Stimulated activated CD8-positive, alpha-beta memory T cell treated with anti-CD3 and anti-CD28 coated beads, Interleukin-4, amount 100 ng/mL, for 48 hours (primary cell): ENCODE data around the gene BATF.
"Not testable (repeated sequence)": the region's sequence is repeated elsewhere in the genome, so short reads cannot be mapped to it uniquely, and the experiment has no call there.

Source experiments
- DNase-seq: peaks from one replicate; pipeline ENCODE4 v3.0.0-alpha.2; 2020

BATF gene

GRCh38 chr14:75522224-75522982 lies at the start of gene BATF:
Gene BATF, plus strand, starts transcription at chr14:75522469. Its CDS starts 214 bp downstream, at chr14:75522683.
- DNase-seq: peak; percentile 80

- not testable (repeated sequence) for DNase-seq
Observed at GRCh38 chr14:75474127-75474526, 48.1 kb upstream of the BATF start.

GRCh38 chr14:75476274-75476995 lies 45.8 kb upstream of the BATF start:
- no peak for DNase-seq

- DNase-seq: no peak
Observed at GRCh38 chr14:75477881-75478280, 44.4 kb upstream of the BATF start.

- no peak for DNase-seq
Observed at GRCh38 chr14:75479770-75480600, 42.3 kb upstream of the BATF start.

GRCh38 chr14:75482366-75482765 lies 39.9 kb upstream of the BATF start:
- peak; percentile 9 for DNase-seq

GRCh38 chr14:75484711-75485429 lies 37.4 kb upstream of the BATF start:
- no peak for DNase-seq

- no peak for DNase-seq
Observed at GRCh38 chr14:75486318-75486717, 36.0 kb upstream of the BATF start.

GRCh38 chr14:75487155-75487671 lies 35.1 kb upstream of the BATF start:
- no peak for DNase-seq

- no peak for DNase-seq
Observed at GRCh38 chr14:75489480-75489837, 32.8 kb upstream of the BATF start.

- DNase-seq: no peak
Observed at GRCh38 chr14:75491376-75491978, 30.8 kb upstream of the BATF start.

- no peak for DNase-seq
Observed at GRCh38 chr14:75492832-75493591, 29.3 kb upstream of the BATF start.

- DNase-seq: no peak
Observed at GRCh38 chr14:75493592-75494087, 28.6 kb upstream of the BATF start.

- no peak for DNase-seq
Observed at GRCh38 chr14:75494896-75495295, 27.4 kb upstream of the BATF start.

GRCh38 chr14:75495399-75495798 lies 26.9 kb upstream of the BATF start:
- DNase-seq: no peak

GRCh38 chr14:75495882-75496281 lies 26.4 kb upstream of the BATF start:
- DNase-seq: no peak

- DNase-seq: no peak
Observed at GRCh38 chr14:75496755-75497154, 25.5 kb upstream of the BATF start.

- DNase-seq: peak; percentile 76
Observed at GRCh38 chr14:75497191-75497590, 25.1 kb upstream of the BATF start.

- DNase-seq: peak; percentile 58
Observed at GRCh38 chr14:75497701-75498100, 24.6 kb upstream of the BATF start.

GRCh38 chr14:75499084-75499875 lies 23.0 kb upstream of the BATF start:
- DNase-seq: peak; percentile 61
